Aorta (tissue), 5 donors: ENCODE measurements around the gene C2orf81. TPM values are rescaled to one million over a fixed set of nuclear protein-coding genes. Genes with fewer than 3 reads are reported as not detected.

ENCODE experiments used
- ATAC-seq: fragments of 200-7000 bp; cut with Tn5 transposase; one replicate; pipeline ENCODE4 v1.9.1; 2022; ENCODE audit warnings: moderate library complexity; ENCODE audit not compliant: low FRiP score
- DNase-seq, 2 donors: peaks; one replicate each; pipeline ENCODE4 v3.0.0-alpha.2; 2020
- H3K27ac ChIP-seq, 2 donors: one replicate each; pipeline ENCODE4 v1.5.1; 2013; ENCODE audit warnings: low read length in 2 of 2, mild to moderate bottlenecking in 2 of 2, moderate library complexity in 2 of 2, control low read depth in 1 of 2, inconsistent platforms in 1 of 2, low read depth in 1 of 2
- H3K27me3 ChIP-seq, 2 donors: one replicate each; pipeline ENCODE4 v1.6.1; 2013; ENCODE audit warnings: control low read depth in 1 of 2, low read length in 1 of 2, mild to moderate bottlenecking in 1 of 2, moderate library complexity in 1 of 2; ENCODE audit not compliant: insufficient read depth in 2 of 2, control insufficient read depth in 1 of 2
- H3K36me3 ChIP-seq, 2 donors: one replicate each; pipeline ENCODE4 v1.6.1; 2013; ENCODE audit warnings: control low read depth in 1 of 2, low read length in 1 of 2, mild to moderate bottlenecking in 1 of 2; ENCODE audit not compliant: insufficient read depth in 2 of 2, control insufficient read depth in 1 of 2
- H3K4me1 ChIP-seq, 2 donors: one replicate each; pipeline ENCODE4 v1.6.1; 2013; ENCODE audit warnings: low read length in 2 of 2, control low read depth in 1 of 2, mild to moderate bottlenecking in 1 of 2, moderate library complexity in 1 of 2; ENCODE audit not compliant: insufficient read depth in 2 of 2, control insufficient read depth in 1 of 2
- H3K4me3 ChIP-seq, 2 donors: one replicate each; pipeline ENCODE4 v1.5.1; 2013; ENCODE audit warnings: low read length in 2 of 2, control low read depth in 1 of 2, mild to moderate bottlenecking in 1 of 2
- H3K9me3 ChIP-seq: one replicate; pipeline ENCODE4 v1.6.1; 2013; ENCODE audit warnings: mild to moderate bottlenecking, low read length; ENCODE audit not compliant: control insufficient read depth
- WGBS, 2 donors: extraction: QIAGEN DNeasy Blood & Tissue Kit; methylation state at CpG; one replicate each; pipeline ENCODE4 v1.1.7; 2013; 5-methylcytosine and 5-hydroxymethylcytosine counted together
- intact Hi-C, 2 donors: fragments of 100-400 bp; cut with DNase I; formaldehyde crosslinking; loops; one replicate each; pipeline versions ENCODE4 v1.14.2 to v1.15.0; 2022
- polyA plus RNA-seq, 2 donors: library from polyadenylated mRNA; stranded (reverse); fragments of 200-250 nt; gene quantifications; one replicate each; pipeline ENCODE4 v1.2.3, GENCODE V29; 2013
- total RNA-seq, 2 donors: library from RNA; stranded (reverse); fragmentation: NEBNext Ultra II Directional; extraction: Animal tissue kit (Norgen Biotek cat#: 25700); gene quantifications; one replicate each; pipeline ENCODE4 v1.2.1, GENCODE V29; 2021
- donor health status: healthy with polysubstance abuse.
- donor health status: Bipolar disorder and iron deficiency.
- donor health status: DM: no; HTN: no; CAD: no.
- donor health status: DM: no; HTN: no; CAD: no.
- donor health status: DM: yes; HTN: yes; CAD: no.

Gene C2orf81
- total and polyA plus RNA-seq, 4 donors, result 1.3 to 4.5 (median 2.2) TPM

DNA sequence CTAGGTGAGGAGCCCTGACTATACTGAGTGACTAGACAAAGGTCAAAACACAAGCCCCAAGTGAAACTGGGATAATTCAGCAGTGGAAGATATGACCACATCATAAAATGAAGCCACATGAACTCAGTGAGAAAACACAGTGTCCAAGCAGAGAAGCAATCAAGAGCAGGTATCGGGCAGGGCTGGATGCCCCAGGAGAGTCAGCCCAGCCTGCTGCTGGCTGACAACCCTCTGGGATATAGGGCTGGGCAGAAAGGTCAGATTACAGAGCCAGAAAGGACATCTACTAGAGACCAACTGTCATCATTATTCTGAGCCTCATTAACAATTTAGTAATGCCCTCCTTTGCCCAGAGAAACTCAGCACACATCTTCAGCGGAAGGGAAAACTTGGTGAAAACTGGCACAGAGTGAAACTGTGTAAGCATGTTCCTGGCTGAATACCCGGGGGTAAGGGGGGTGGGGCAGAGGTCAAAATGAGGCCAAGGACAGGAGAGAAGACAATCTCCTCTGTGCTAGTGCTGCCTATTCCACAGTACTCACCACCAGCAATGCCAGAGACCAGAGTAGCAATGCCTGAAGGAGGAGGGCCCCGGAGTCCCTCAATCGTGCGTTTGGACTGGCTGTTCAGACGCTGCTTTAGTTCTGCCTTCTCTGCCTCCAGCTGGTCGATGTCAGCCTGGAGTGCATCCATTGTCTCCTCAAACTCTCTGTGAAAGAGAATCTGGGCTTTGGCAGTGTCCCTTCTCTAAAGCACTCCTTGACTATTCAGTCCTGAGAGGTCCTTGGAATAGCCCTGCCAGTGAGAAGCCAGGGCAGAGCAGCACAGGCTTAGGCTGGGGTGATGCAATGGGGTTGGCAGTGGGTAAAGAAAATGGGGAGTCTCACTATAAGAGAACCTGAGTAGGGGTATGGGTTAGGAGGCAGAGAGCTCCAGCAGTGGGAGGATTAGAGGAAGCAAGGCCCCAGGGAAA, 56.6 kb downstream of the C2orf81 start:
- DNase-seq, result no peak
- Histone ChIP-seq H3K27ac (no peak overlapping the region), H3K27me3 (no peaks in the 10 kb centered on the region), H3K4me1 (no peaks in the 10 kb centered on the region), H3K9me3 (no peaks in the 10 kb centered on the region), H3K36me3 (peaks cover 28 to 44% of the 10 kb centered on the region in 2 donors), H3K4me3 (no peak overlapping the region)
- no peak for ATAC-seq
- intact Hi-C loops, result no loop called here
- WGBS, 2 donors, result 82% methylated on average over 8 of the region's 8 CpGs

Other genes with a start within 250 kb of the C2orf81 start
- 100 to 1,000 TPM; 101 to 105 TPM for gene MOB1A, start 242.7 kb downstream of the C2orf81 start, total RNA-seq
- 10 to 100 TPM; 35.7 to 51.3 TPM for gene MOB1A, start 242.7 kb downstream of the C2orf81 start, polyA plus RNA-seq
- 100 to 1,000 TPM in 1 of 2 donors, 10 to 100 TPM in 1; 55.7 to 119 TPM for gene MTHFD2, start 223.0 kb downstream of the C2orf81 start, total RNA-seq
- 100 to 1,000 TPM; 135 to 180 TPM for gene MTHFD2, start 223.0 kb downstream of the C2orf81 start, polyA plus RNA-seq
- 1 to 10 TPM; 6.2 to 7.3 TPM for gene SLC4A5, start 78.2 kb downstream of the C2orf81 start, total RNA-seq
- gene SLC4A5, start 78.2 kb downstream of the C2orf81 start, polyA plus RNA-seq, result 1 to 10 TPM in 1 of 2 donors, not detected in 1; 1.6 TPM
- 100 to 1,000 TPM; 141 to 158 TPM for gene DCTN1, start 41.3 kb downstream of the C2orf81 start, total RNA-seq
- 100 to 1,000 TPM in 1 of 2 donors, 10 to 100 TPM in 1; 73.8 to 106 TPM for gene DCTN1, start 41.3 kb downstream of the C2orf81 start, polyA plus RNA-seq
- gene WDR54, start 111 bp upstream of the C2orf81 start, total RNA-seq, result 10 to 100 TPM in 1 of 2 donors, 1 to 10 TPM in 1; 6.3 to 10.2 TPM
- 10 to 100 TPM in 1 of 2 donors, 1 to 10 TPM in 1; 6.5 to 19.9 TPM for gene WDR54, start 111 bp upstream of the C2orf81 start, polyA plus RNA-seq
- 10 to 100 TPM; 11.7 to 27.7 TPM for gene RTKN, start 20.3 kb upstream of the C2orf81 start, total RNA-seq
- gene RTKN, start 20.3 kb upstream of the C2orf81 start, polyA plus RNA-seq, result 10 to 100 TPM; 10.3 to 19.5 TPM
- gene INO80B, start 33.5 kb upstream of the C2orf81 start, total RNA-seq, result 10 to 100 TPM; 29.3 to 38.2 TPM
- 10 to 100 TPM; 18.2 to 60.9 TPM for gene INO80B, start 33.5 kb upstream of the C2orf81 start, polyA plus RNA-seq
- 10 to 100 TPM; 38.1 to 56.5 TPM for gene WBP1, start 36.8 kb upstream of the C2orf81 start, total RNA-seq
- gene WBP1, start 36.8 kb upstream of the C2orf81 start, polyA plus RNA-seq, result 100 to 1,000 TPM in 1 of 2 donors, 10 to 100 TPM in 1; 59.2 to 149 TPM
- 10 to 100 TPM; 33.4 to 45.1 TPM for gene MOGS, start 43.8 kb upstream of the C2orf81 start, total RNA-seq
- gene MOGS, start 43.8 kb upstream of the C2orf81 start, polyA plus RNA-seq, result 10 to 100 TPM; 13.8 to 36.2 TPM
- 10 to 100 TPM; 56.6 to 63.1 TPM for gene MRPL53, start 51.1 kb upstream of the C2orf81 start, total RNA-seq
- gene MRPL53, start 51.1 kb upstream of the C2orf81 start, polyA plus RNA-seq, result 10 to 100 TPM; 55.1 to 55.8 TPM
- 10 to 100 TPM; 16.1 to 26.0 TPM for gene CCDC142, start 61.4 kb upstream of the C2orf81 start, total RNA-seq
- 1 to 10 TPM; 3.4 to 9.3 TPM for gene CCDC142, start 61.4 kb upstream of the C2orf81 start, polyA plus RNA-seq
- gene TTC31, start 61.5 kb upstream of the C2orf81 start, total RNA-seq, result 10 to 100 TPM; 19.2 to 29.5 TPM
- 10 to 100 TPM in 1 of 2 donors, 1 to 10 TPM in 1; 4.0 to 18.4 TPM for gene TTC31, start 61.5 kb upstream of the C2orf81 start, polyA plus RNA-seq
- gene LBX2, start 78.0 kb upstream of the C2orf81 start, total RNA-seq, result under 1 TPM; 0.75 to 0.87 TPM
- 1 to 10 TPM in 1 of 2 donors, under 1 TPM in 1; 0.88 to 1.7 TPM for gene LBX2, start 78.0 kb upstream of the C2orf81 start, polyA plus RNA-seq
- gene PCGF1, start 86.1 kb upstream of the C2orf81 start, total RNA-seq, result 10 to 100 TPM; 13.3 to 15.9 TPM
- 10 to 100 TPM in 1 of 2 donors, 1 to 10 TPM in 1; 8.0 to 17.5 TPM for gene PCGF1, start 86.1 kb upstream of the C2orf81 start, polyA plus RNA-seq
- gene TLX2, start 92.8 kb upstream of the C2orf81 start, total RNA-seq, result not detected
- gene TLX2, start 92.8 kb upstream of the C2orf81 start, polyA plus RNA-seq, result not detected
- under 1 TPM in 1 of 2 donors, not detected in 1; 0.24 TPM for gene DQX1, start 104.6 kb upstream of the C2orf81 start, total RNA-seq
- 1 to 10 TPM in 1 of 2 donors, not detected in 1; 4.1 TPM for gene DQX1, start 104.6 kb upstream of the C2orf81 start, polyA plus RNA-seq
- 10 to 100 TPM; 73.0 to 85.4 TPM for gene AUP1, start 108.1 kb upstream of the C2orf81 start, total RNA-seq
- gene AUP1, start 108.1 kb upstream of the C2orf81 start, polyA plus RNA-seq, result 100 to 1,000 TPM in 1 of 2 donors, 10 to 100 TPM in 1; 49.5 to 279 TPM
- 10 to 100 TPM; 31.9 to 35.4 TPM for gene HTRA2, start 108.3 kb upstream of the C2orf81 start, total RNA-seq
- gene HTRA2, start 108.3 kb upstream of the C2orf81 start, polyA plus RNA-seq, result 10 to 100 TPM; 27.4 to 46.9 TPM
- 10 to 100 TPM; 18.9 to 27.1 TPM for gene LOXL3, start 132.3 kb upstream of the C2orf81 start, total RNA-seq
- 10 to 100 TPM in 1 of 2 donors, 1 to 10 TPM in 1; 6.4 to 16.9 TPM for gene LOXL3, start 132.3 kb upstream of the C2orf81 start, polyA plus RNA-seq
- gene DOK1, start 133.1 kb upstream of the C2orf81 start, total RNA-seq, result 10 to 100 TPM; 18.2 to 19.6 TPM
- gene DOK1, start 133.1 kb upstream of the C2orf81 start, polyA plus RNA-seq, result 10 to 100 TPM; 14.9 to 16.3 TPM
- gene M1AP, start 226.7 kb upstream of the C2orf81 start, total RNA-seq, result 1 to 10 TPM in 1 of 2 donors, not detected in 1; 1.3 TPM
- not detected for gene M1AP, start 226.7 kb upstream of the C2orf81 start, polyA plus RNA-seq
- gene SEMA4F, start 232.6 kb upstream of the C2orf81 start, total RNA-seq, result 10 to 100 TPM in 1 of 2 donors, 1 to 10 TPM in 1; 7.7 to 10.8 TPM
- gene SEMA4F, start 232.6 kb upstream of the C2orf81 start, polyA plus RNA-seq, result 1 to 10 TPM; 1.4 to 6.7 TPM